Anterior cingulate cortex (tissue), 58 donors: ENCODE results near the gene RTN4IP1.

Experiments used
- DNase-seq, 58 donors: peaks; one replicate each; lab custom pipeline; 2025; lab: John Stamatoyannopoulos, UW

RTN4IP1 gene, protein sequence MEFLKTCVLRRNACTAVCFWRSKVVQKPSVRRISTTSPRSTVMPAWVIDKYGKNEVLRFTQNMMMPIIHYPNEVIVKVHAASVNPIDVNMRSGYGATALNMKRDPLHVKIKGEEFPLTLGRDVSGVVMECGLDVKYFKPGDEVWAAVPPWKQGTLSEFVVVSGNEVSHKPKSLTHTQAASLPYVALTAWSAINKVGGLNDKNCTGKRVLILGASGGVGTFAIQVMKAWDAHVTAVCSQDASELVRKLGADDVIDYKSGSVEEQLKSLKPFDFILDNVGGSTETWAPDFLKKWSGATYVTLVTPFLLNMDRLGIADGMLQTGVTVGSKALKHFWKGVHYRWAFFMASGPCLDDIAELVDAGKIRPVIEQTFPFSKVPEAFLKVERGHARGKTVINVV

DNA sequence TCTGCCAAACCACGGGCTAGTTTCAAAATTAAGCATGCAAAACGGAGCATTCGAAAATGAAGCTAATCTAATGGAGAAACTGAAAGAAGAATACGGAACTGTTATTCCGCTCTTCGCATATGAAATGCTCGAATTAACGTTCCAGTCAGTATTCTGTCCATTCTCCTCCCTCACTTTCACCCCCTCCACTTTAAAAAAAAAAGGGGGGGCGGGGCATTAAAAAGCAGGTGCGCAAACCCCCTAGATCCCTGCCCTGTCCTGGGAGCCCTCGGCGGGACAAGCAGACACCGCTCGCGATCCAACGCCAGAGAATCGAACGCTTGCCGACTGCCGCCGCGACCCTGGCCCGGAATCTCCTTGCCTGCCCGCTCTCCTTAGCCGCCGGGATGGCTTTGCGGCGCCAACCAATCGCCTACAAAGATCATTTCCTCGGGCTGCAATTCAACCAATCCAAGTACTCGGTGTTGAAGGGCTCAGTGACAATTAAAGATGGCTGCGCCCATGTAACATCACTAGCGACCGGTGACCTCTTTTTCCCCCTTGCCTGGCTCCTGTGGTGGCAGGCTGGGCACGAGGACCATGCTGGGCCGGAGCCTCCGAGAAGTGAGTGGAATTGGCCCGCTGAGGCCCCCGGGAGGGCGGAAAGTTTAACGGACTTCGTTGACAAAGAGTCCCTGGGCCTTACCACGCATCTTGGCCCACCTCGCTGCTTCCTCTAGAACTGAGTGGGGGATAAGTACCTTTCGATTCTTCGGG lies at the start of gene RTN4IP1, which contains the start of gene QRSL1:
Gene RTN4IP1, minus strand, starts transcription at position 396 of the 756 bp plus-strand sequence. CDS start 477 bp downstream, outside the sequence.
Gene QRSL1, plus strand, starts transcription at position 476 of the 756 bp plus-strand sequence. Its CDS starts 104 bp downstream, at position 580.
- peak in 57 of 58 donors; percentile 40 to 93 (median 81) for DNase-seq

DNA sequence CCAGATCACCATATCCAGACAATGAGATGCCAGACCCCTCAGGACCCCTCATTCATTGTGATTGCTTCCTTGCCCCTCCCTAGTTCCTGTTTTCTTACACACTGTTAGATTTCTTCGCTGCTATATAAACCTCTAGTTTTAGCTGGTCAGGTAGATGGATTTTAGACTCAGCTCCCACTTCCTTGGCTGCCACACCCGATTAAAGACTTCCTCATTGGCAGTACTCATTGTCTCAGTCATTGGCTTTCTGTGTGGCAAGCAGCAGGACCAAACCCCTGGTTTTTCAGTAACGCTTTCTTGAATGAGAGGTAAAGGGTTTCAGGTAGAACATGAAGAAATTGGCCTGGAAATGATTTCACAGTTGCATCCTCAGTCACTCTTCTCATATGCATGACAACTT lies 48.0 kb upstream of the RTN4IP1 start:
- no peak for DNase-seq

DNA sequence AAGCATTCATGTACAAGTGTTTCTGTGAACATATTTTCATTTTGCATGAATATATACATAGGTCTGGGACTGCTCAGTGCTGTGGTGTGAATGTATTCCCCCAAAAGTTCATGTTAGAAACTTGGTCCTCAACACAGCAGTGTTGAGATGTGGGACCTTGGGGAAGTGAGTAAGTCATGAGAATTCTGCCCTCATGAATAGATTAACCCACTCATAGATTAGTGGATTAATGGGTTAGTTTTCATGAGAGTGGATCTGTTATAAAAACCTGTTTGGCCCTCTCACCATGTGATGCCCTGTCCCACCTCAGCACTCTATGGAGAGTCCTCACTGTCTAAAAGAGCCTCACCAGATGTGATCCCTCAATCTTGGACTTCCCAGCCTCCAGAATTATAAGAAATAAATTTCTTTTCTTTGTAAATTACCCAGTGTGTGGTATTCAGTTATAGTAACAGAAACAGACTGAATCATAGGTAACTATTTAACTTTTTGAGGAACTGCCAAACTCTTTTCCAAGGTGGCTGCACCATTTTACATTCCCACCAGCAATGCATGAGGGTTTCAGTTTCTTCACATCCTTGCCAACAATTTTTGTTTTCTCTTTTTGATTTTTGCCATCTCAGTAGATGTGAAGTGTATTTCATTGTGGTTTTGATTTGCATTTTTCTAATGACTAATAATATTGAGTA lies 45.4 kb upstream of the RTN4IP1 start:
- no peak for DNase-seq

DNA sequence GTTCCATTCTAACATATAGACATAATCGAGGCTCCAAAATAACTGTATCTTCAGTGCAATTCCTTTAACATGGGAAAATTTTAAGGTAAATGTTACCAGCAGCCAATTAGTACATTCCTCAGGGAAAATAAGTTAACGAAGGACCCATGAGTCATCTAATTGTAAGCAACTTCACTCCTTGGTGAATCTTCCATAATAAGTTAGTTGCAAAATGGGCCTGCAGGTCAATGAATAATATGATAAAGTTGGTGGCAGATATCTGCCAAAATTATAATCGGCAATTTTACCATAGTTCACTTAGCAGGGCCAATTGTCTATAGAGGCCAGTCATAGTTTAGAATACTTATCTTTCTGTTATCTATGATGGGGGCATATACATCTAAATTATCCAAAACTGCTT lies 42.4 kb upstream of the RTN4IP1 start:
- no peak for DNase-seq

DNA sequence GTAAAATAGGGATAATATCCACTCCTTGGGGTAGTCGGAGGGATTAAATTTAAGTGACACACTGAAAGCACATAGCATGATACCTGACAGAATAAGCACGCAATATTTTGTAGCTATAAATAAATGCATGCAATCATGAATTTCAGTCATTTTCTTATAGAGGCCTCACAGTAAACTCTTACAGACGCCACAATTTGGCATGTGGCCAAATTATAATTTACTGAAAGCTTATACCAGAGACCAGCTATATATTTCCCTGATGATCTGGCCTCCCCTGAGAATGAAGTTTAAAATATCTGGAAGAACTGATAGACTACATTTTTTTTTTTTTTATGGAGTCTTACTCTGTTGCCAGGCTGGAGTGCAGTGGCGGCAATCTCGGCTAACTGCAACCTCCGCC lies 40.9 kb upstream of the RTN4IP1 start:
- no peak for DNase-seq

DNA sequence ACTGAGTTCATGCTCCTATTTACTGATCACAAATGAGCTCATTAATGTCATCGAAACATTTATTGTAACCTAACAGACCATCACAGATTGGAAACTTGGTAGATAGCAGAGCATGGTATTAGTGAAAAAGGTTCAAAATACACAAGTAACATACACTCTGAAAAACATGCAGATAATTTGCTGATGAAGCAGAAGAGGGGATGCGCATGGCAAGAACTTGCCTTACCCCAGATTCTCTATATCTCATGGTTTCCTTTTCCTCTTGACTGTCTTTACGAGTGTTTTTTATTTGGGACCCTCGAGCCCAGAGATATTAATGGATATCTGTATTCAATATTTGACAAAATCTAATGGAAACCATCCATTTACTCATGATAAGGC lies 37.7 kb upstream of the RTN4IP1 start:
- no peak for DNase-seq

DNA sequence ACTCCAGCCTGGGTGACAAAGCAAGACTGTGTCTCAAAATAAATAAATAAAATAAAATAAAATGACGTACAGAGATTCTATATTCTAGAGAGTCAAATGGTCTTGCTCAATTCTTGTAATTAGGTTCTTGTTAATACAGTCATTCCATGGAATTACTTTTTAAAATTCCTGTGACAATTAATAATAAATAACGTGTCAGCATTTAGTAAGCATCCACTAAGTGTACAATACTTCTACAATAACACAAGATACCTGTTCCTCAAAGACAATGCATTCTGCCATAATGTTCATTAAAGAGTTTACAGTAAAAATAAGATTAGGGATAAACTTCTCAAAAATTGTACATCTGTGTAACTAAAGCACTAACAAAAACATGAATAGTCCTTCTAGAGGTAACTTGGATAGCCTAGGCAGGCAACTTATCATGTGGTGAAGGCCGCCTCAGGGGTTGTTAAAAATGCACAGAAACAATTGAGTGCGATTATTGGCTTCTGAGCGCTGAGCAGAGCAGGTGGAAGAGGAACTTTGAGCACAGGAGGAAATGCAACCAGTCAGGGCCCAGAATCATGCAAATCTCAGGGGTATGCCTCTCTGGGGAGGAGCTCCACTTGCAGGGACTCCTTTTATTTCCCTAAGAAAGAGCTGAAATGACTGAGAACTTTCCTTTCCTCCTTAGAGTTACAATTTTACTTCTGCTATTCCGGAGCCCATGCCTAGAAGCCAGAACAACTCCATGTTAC lies 37.2 kb upstream of the RTN4IP1 start:
- no peak for DNase-seq

DNA sequence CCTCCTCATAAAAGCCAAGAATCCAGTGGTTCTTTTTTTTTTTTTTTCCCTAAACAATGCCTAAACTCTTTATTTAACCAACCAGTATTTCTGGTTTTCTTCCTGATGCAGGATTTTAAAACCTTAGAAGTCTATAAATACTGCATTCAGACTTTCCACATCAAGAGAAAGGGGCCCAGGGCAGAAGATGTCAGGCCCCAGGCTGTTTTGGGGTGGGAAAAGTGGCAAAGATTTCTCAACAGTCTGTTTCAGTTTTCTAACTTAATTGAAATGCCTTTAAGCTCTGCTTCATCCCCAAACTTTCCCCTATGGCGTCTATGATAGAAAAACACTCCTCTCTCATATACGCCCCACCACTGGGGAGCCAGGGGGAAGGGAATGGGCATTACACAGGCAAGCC lies 33.2 kb upstream of the RTN4IP1 start:
- no peak for DNase-seq

DNA sequence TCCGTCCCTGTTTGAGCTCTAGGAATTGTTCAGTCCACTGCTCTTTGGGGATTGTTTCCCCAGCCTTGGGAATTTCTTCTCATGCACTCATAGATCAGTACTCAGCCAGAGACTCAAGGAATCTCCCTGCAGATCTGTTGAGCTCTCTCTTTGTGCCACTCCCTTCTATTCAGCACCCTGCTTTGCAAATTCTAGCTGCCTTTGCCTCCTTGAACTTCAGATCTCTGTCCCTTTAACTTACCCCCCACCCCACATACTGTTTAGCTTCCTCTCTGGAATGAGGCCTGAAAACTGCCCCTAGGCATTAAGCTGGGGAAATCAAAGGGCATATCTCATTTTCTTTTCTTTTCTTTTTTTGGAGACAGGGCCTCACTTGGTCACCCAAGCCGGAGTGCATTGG lies 30.6 kb upstream of the RTN4IP1 start:
- DNase-seq = no peak

DNA sequence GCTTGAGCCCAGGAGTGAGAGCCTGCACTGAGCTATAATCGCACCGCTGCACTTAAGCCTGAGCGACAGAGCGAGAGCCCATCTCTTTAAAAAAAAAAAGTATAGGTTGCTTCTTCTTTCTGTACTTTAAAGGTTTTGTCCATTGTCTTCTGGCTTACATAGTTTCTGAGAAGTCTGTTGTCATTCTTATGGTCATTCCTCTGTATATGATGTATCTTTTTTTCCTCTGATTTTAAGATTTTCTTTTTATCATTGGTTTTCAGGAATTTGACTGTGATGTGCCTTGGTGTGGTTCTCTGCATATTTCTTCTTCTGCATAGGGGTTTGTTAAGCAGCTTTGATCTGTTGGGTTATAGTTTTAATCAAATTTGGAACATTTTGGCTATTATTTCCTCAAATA lies 29.2 kb upstream of the RTN4IP1 start:
- DNase-seq = no peak

DNA sequence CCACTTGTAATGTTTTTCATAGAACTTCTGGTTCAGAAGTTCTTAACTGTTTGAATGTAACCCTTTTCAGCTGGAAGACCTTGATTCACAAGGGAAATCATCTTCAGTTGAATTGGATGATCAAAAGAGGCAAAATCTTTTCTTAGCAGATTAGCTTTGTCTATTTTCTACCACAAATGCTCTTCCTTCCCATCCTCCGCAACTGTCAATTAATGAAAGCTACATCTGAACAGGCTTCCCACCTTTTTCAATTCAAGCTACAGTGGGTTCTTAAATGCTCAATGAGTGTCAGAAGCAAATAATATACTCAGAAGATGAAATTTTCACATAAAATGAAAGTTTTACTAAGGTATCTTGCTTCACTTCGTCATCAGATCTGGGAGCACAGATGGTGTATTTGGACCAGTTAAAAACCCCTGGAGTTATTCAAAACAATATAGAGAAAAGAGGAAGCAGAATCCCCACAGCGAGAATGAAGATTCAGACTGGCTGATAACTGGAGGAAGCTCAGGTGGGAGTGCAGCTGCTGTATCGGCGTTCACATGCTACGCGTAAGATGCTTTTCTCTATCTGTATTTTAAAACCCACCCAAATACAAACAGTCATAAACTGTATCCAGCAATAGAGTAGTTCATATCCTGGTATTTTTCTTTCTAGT lies 19.5 kb upstream of the RTN4IP1 start:
- DNase-seq = no peak

DNA sequence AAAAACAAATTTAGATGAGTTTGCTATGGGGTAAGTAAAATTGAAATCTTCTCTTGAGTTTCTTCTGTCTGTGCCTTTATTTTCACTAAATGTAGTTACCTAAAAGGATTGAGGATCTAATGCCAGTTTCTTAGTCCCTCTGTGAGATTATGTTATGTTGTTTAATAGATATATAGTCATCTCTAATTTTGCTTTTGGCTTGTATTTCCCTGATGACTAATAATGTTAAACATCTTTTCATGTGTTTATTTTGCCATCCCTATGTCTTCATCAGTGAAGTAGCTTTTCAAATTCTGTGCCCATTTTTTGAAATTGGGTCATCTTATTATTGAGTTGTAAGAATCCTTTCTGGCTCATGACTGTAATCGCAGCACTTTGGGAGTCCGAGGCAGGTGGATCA lies 13.8 kb upstream of the RTN4IP1 start:
- no peak for DNase-seq

DNA sequence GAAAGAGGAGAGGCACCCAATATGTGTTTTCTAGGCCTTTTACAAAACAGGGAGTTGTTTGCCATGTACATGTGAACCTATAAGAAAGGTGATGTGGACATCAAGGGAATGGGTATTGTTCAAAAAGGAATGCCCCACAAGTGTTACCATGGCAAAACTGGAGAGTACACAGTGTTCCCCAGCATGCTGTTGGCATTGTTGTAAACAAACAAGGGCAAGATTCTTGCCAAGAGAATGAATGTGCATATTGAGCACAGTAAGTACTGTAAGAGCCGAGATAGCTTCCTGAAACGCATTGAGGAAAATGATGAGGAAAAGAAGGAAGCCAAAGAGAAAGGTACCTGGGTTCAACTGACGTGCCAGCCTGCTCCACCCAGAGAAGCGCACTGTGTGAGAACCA lies 13.2 kb upstream of the RTN4IP1 start:
- peak in 1 of 58 donors; percentile 17 for DNase-seq

DNA sequence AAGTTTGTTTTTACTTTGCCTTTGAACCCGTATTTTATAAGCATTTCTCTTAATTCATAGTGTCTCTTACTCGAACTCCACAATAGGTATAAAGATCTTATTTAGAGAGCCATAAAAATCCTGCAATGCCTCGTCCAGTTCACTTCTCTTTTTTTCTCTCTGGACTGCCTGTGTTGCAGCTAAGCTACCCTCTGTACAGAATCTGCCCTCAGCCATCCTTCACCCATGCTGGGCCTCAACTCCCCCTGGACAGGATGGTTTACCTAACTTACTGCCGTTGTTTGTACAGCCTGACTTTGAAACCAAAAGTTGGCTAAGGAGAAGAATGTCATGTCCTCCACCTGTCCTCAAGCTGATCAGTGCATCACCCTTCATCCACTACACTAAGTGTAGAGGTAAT lies 10.5 kb upstream of the RTN4IP1 start:
- DNase-seq = no peak

DNA sequence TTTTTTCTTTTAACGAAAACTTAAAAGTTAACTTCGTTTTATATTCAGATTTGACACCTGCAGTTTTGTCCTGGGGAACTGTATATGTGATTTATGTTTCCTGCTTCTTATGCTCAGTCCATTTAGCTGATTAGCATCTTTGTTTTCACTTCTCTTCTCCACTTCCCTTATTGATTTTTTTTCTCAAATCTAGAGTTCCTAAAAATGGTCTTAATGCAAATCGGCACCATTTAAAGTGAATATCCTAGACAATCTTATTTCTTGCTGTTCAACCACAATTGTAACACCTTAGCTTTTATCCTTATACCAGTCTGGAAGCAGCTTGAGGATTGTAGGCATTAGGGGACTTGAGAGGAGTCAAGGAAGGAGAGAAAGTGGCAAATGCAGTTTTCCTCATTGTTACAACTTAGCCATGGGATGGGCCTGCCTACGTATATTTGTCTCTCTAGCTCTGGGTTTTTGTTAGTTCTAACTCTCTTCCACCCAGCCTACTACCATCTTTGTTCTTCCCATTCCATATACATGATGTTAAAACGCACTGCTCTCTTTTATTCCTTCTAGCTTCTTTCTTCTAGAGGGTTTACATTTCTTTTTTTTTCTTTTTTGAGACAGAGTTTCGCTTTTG lies 8.5 kb upstream of the RTN4IP1 start:
- no peak for DNase-seq

DNA sequence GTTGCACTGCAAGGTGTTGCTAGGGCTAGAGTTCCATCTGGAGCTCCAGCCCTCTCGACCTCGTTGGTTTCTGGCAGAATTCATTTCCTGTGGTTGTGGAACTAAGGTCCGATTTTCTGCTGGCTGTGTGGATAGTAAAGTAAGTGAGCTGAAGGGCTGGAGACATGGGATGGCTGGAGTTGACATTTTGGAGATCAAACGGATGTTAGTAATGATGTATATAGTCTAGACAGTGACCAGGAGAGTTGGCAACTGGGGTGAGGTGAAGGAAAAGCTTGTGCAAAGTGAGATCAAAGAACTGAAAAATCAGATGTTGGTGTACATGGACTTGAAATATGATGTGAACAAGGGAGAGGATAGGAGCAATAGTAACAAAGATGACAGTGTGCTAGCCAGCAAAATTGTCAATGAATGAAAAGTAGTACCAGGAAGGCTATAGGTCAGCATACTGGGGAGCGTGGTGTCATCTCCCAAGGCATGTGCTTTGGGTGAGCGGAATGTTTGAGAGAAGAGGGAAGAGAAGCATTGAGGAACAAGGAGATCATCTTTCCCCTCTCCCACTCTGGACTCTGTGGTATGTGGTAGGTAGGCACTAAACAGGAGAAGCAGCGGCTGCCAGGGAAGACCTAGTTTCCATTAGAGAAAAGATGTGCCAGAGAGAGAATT lies 7.9 kb upstream of the RTN4IP1 start:
- no peak for DNase-seq

DNA sequence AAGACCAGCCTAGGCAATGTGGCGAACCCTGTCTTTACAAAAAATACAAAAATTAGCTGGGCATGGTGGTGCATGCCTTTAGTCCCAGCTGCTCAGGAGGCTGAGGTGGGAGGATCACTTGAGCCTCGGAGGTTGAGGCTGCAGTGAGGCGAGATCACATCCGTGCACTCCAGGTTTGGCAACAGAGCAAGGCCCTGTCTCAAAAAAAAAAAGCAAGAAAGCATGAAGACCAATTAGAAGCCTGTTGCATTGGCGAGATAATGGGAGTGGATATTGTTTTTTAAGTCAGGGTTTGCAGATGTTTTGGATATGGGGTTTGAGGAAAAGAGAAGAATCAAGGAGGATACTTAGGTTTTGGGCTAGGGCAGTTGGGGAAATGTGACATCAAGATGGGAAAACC lies 5.3 kb upstream of the RTN4IP1 start:
- no peak for DNase-seq

DNA sequence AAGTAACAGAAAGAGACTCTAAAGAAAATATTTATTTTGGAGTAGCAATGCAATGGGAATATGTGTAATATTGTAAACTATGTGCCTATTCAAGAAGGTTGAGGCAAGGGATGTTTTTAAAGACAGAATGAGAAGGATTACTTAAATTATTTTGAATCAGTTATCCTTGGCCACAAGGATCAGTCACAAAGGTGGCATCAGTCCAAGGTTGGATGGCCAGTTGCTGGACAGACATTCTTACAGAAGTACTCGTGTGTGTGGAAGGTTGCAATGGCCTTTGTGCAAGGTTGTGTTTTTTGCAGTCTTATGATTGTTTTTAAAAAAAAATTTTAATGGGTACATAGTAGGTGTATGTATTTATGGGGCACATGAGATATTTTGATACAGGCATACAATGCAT lies 2.0 kb upstream of the RTN4IP1 start:
- peak in 1 of 58 donors; percentile 24 for DNase-seq

DNA sequence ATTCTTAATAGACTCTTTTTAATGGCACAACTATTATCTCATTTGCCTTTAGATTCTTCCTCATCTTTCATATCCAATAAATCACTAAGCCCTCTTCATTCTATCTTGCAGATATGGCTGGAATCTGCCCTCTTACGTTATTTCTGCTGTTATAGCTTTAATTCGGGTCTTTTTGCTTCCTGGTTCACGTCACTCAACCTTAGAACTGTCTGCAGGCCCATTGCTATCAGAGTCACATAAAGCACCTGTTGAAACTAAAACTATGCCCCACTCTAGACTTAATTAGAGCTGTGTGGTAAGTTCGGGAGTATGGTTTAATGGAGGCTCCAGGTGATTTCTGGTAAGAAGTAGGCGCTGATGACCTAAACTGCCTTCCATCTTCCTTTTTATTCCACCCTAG lies 1.1 kb upstream of the RTN4IP1 start:
- no peak for DNase-seq
